Raji (cell line): ENCODE measurements around the gene CDV3.

Experiments
- POLR2A ChIP-seq: IDR thresholded peaks from 2 replicates; pipeline ENCODE4 v1.6.1; 2011; ENCODE audit warnings: low read depth, low read length, control low read depth; ENCODE audit not compliant: insufficient read depth

The CDV3 gene

GRCh38 chr3:133589503-133589902, 16.0 kb downstream of the CDV3 start:
- no peak for TF ChIP-seq POLR2A

- TF ChIP-seq POLR2A: no peak
Measured at GRCh38 chr3:133591271-133591742, 17.8 kb downstream of the CDV3 start.

DNA sequence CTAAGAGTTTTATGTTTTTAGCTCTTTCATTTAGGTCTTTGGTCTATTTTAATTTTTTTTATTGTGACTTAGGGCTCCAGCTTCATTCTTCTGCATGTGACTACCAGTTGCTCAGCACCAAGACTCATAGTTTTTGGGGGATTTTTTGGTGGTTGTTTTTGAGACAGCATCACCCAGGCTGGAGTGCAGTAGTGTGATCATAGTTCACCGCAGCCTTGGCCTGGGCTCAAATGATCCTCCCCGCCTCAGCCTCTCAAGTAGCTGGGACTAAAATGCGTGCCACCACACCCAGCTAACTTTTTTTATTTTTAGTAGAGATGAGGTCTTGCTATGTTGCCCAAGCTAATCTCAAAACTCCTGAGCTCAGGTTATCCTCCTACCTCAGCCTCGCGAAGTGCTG, 19.4 kb downstream of the CDV3 start:
- no peak for TF ChIP-seq POLR2A

DNA sequence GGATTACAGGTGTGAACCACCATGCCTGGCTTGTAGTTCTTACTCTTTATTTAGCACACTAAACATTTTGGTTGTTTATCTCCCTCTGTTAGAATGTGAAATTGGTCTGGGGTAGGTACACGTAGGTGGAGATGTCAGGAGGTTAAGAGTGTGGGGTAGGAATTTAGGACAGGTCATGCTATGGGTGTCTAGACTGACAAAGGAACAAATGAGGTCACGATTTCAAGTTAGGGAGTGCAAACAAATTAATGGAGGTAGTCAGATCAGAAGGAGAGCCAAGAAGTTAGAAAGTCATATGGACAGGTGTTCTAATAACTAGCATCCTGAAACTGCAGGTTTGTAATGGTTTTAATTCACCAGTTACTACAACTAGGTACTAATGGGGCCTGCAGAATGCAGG, 19.8 kb downstream of the CDV3 start:
- TF ChIP-seq POLR2A: no peak

GRCh38 chr3:133595341-133595740, 21.9 kb downstream of the CDV3 start:
- TF ChIP-seq POLR2A: no peak

- TF ChIP-seq POLR2A: no peak
Measured at GRCh38 chr3:133598405-133598804, 24.9 kb downstream of the CDV3 start.

GRCh38 chr3:133599280-133599679, 25.8 kb downstream of the CDV3 start:
- no peak for TF ChIP-seq POLR2A

DNA sequence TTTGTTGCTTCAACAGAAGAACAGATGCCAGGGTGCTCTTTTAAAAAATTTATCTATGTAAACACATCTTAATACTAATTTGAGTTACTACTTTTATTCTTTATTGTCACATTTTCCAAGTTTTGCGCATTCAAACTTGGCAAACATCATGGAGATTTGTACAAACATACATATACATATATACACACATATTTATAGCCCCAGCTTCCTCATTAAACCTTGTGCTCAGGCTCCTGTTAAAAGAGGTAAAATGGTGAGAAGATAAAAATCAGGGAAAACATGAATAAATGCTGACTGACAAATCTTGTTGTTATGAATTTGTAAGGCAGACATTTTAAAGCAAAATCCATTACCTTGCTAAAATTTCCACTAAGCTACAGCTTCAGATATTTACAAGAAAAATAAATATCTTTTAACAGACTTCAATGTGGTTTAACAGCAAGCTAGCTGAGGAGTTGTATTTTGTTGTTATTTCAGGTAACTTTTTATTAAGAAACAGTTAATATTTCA, 27.1 kb downstream of the CDV3 start:
- no peak for TF ChIP-seq POLR2A

- no peak for TF ChIP-seq POLR2A
Measured at GRCh38 chr3:133606342-133606741, 32.9 kb downstream of the CDV3 start.

- no peak for TF ChIP-seq POLR2A
Measured at GRCh38 chr3:133606902-133607301, 33.4 kb downstream of the CDV3 start.

DNA sequence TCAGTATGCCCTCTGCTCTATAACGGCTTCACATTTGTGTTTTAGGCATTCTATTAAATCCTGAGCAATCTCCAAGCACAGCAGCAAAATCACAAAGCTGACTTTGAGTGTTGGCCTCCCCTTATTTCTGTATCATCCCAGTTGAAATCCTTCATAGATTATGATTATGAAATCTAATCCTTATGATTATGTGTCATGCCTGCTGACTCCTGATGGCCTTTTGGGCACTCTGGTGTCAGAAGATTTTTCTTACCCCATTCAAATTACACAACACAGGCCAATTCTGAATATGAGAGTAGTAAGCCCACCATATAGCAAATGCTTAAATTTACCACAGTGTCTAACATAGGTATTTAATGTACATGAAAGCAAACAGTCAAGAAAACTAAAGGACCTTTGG, 34.3 kb downstream of the CDV3 start:
- TF ChIP-seq POLR2A: no peak

DNA sequence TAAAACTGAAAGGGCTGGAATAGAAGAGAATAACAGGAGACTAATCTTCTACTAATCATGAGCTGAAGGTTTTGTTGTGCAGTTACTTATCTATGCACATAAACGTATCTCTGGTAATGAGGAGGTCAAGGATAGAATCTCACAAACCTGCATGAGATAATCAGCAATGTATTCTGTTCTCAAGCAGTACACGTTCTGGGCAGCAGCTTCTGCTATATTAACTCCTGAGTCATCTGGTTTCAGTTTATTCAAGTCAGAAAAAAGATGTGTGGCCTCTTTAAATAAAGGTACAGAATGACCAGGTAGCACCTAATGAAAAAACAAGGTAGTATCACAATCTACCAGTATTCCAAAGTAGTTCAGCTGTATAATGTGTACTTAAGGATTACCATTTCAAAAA, 34.9 kb downstream of the CDV3 start:
- TF ChIP-seq POLR2A: no peak

DNA sequence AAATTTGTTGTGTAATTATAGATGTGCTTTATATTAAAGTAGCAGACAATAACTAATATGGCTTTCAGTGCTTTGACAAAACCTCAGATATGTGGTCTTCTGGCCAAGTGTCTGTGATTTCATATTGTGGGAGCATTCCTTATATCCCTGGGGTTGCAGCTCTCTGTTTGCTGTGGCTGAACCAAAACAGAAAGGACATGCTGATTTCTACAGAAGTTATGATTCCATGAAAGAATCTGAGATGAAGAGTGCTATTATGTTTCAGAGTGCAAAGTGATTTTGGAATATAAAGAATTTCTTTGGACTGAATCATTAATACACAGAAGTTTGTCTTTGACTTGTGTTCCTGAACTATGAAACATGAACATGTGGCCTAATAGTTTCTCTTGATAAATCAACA, 36.5 kb downstream of the CDV3 start:
- TF ChIP-seq POLR2A: no peak

DNA sequence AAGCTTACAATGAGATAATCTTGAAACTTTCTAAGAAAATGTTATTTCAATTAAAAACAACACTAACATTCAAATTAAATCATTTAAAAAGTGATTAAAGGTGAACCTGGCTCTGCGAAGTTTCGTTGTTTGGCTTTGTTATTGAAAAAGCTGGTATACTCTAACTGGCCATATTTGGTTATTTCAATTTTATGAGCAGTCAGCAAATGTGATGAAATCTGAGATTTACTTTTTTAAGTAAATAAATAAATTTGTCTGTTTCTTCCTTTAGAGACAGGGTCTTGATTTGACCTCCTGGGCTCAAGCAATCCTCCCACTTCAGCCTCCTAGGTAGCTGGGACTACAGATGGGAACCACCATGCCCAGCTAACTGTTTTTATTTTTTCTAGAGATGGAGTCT, 38.0 kb downstream of the CDV3 start:
- no peak for TF ChIP-seq POLR2A

DNA sequence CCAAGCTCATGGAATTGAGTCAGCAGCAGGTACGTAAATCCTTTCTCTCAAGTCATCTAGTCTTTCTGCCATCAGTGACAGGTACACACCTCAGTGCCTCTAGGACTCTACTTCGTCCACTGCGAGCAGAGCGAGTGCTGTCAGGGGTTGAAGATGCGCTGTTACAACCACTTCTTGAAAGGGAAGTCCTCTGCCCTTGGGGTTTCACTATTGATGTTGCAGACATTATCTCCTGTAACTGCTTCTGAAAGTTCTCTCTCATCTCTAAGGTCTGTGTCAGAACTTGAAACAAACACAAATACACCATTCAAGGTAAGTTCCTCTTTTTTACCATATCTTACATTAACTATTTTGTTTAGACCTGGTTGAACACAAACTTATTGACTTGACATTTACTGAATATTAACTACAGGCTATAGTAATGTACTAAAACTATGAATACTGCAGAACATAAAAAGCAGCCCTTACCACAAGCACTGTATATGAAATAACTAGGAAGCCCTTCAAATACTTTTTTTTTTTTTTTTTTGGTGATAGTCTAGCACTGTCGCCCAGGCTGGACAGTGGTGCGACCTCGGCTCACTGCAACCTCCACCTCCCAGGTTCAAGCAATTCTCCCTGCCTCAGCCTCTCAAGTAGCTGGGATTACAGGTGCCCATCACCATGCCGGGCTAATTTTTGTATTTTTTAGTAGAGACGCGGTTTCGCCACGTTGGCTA, 46.7 kb downstream of the CDV3 start:
- TF ChIP-seq POLR2A: no peak

DNA sequence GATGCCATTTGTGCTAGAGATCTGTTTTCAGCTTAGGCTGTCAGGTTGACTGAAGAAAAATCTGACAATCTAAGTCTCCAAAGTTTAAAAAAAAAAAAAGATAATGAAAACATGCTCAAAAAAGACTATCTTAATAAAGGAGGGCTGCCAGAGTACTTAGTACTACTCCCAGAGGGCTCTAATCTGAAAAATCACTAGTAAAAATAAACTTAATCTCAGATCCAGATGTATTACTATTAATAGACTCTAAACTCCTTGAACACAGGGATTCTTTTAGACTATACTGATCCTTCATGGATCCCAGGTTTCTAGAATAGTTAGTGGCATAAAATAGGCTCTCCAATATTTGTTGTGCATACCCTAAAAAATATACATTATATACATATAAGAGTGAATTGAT, 54.3 kb downstream of the CDV3 start:
- no peak for TF ChIP-seq POLR2A

DNA sequence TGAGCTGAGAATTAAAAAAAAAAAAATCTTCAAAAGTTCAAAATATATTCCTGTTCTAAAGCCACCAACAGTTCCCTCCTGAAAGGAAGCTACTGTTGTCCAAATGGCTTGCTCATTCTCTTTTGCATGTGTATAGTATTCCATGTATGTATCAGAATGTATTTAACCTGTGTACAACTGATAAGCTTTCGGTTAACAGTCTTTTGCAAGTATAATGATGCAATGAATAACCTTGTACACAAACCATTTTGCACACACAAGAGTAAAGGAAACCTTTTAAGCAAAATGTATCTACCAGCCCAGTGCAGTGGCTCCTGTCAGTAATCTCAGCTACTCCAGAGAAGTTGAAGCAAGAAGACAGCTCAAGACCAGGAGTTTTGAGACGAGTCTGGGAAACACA, 55.7 kb downstream of the CDV3 start:
- no peak for TF ChIP-seq POLR2A
